CD14-positive monocyte (primary cell): ENCODE measurements around the gene RAB10. TPM values are rescaled to one million over a fixed set of nuclear protein-coding genes. Genes with fewer than 3 reads are reported as not detected.

ENCODE experiments used
- DNase-seq, 3 donors: peaks; one replicate each; pipeline ENCODE4 v3.0.0-alpha.2; 2011 to 2022
- H2AFZ ChIP-seq: 2 replicates; pipeline ENCODE4 v1.6.0; 2012; ENCODE audit warnings: mild to moderate bottlenecking, low read depth, low read length, inconsistent platforms; ENCODE audit not compliant: insufficient read depth, poor library complexity, severe bottlenecking
- H3K27ac ChIP-seq, 2 donors: 1 replicate in 1 of 2; 2 replicates in 1 of 2; pipeline ENCODE4 v1.5.1; 2012 to 2013; ENCODE audit warnings: low read length in 2 of 2, control low read depth in 1 of 2, inconsistent platforms in 1 of 2, low read depth in 1 of 2, mild to moderate bottlenecking in 1 of 2
- H3K27me3 ChIP-seq, 2 donors: one replicate each; pipeline versions ENCODE4 v1.6.0 to v1.6.1; 2011 to 2013; ENCODE audit warnings: low read length in 2 of 2; ENCODE audit not compliant: control insufficient read depth in 2 of 2, insufficient read depth in 2 of 2
- H3K36me3 ChIP-seq, 2 donors: replicated peaks in 1 of 2; 1 replicate in 1 of 2; 2 replicates in 1 of 2; pipeline versions ENCODE4 v1.5.1 to v1.6.1; 2012 to 2013; ENCODE audit warnings: low read length in 2 of 2, control low read depth in 1 of 2, inconsistent platforms in 1 of 2, mild to moderate bottlenecking in 1 of 2; ENCODE audit not compliant: insufficient read depth in 2 of 2, control insufficient read depth in 1 of 2
- H3K4me1 ChIP-seq, 2 donors: 1 replicate in 1 of 2; 2 replicates in 1 of 2; pipeline versions ENCODE4 v1.5.1 to v1.6.1; 2012 to 2013; ENCODE audit warnings: low read length in 2 of 2, control low read depth in 1 of 2, inconsistent platforms in 1 of 2, mild to moderate bottlenecking in 1 of 2, moderate library complexity in 1 of 2; ENCODE audit not compliant: insufficient read depth in 2 of 2, control insufficient read depth in 1 of 2
- H3K4me2 ChIP-seq: replicated peaks from 2 replicates; pipeline ENCODE3; 2012; ENCODE audit warnings: low read length, moderate library complexity, mild to moderate bottlenecking; ENCODE audit not compliant: poor library complexity, severe bottlenecking; ENCODE audit errors: extremely low read depth
- H3K4me3 ChIP-seq, 3 experiments: fragments of 200-600 bp in 1 of 3; sonication (generic) in 1 of 3; replicated peaks in 1 of 3; 1 replicate in 2 of 3; 2 replicates in 1 of 3; pipeline ENCODE4 v1.5.1; 2011 to 2013; ENCODE audit warnings: low read length in 3 of 3, mild to moderate bottlenecking in 3 of 3, control low read depth in 2 of 3, low read depth in 2 of 3, inconsistent platforms in 1 of 3, moderate library complexity in 1 of 3
- H3K79me2 ChIP-seq: 2 replicates; pipeline ENCODE4 v1.6.0; 2012; ENCODE audit warnings: mild to moderate bottlenecking, control low read depth, inconsistent platforms, low read length, moderate library complexity; ENCODE audit not compliant: insufficient read depth
- H3K9ac ChIP-seq: 2 replicates; pipeline ENCODE4 v1.6.0; 2017; ENCODE audit warnings: low read length, mild to moderate bottlenecking; ENCODE audit not compliant: insufficient read depth, poor library complexity, severe bottlenecking
- H3K9me3 ChIP-seq, 2 donors: replicated peaks in 1 of 2; 1 replicate in 1 of 2; 2 replicates in 1 of 2; pipeline versions ENCODE4 v1.5.1 to v1.6.1; 2012 to 2013; ENCODE audit warnings: low read length in 2 of 2, control low read depth in 1 of 2; ENCODE audit not compliant: control insufficient read depth in 1 of 2, insufficient read depth in 1 of 2
- H4K20me1 ChIP-seq: 2 replicates; pipeline ENCODE4 v1.6.0; 2012; ENCODE audit warnings: mild to moderate bottlenecking, low read length, control low read depth, moderate library complexity; ENCODE audit not compliant: insufficient read depth
- H3K27ac Mint-ChIP-seq, 7 donors: one replicate each; pipeline ENCODE4 v1.8.0; 2020; ENCODE audit warnings: mild to moderate bottlenecking in 7 of 7, mixed read lengths in 7 of 7, moderate library complexity in 6 of 7, inconsistent platforms in 2 of 7
- H3K27me3 Mint-ChIP-seq, 3 donors: one replicate each; pipeline ENCODE4 v1.8.0; 2021 to 2022; ENCODE audit warnings: low read depth in 3 of 3, mild to moderate bottlenecking in 3 of 3, mixed read lengths in 3 of 3, moderate library complexity in 3 of 3, inconsistent platforms in 1 of 3
- H3K36me3 Mint-ChIP-seq, 2 donors: one replicate each; pipeline ENCODE4 v1.8.0; 2020; ENCODE audit warnings: mixed read lengths in 2 of 2, inconsistent platforms in 1 of 2, mild to moderate bottlenecking in 1 of 2
- H3K4me1 Mint-ChIP-seq: one replicate; pipeline ENCODE4 v1.8.0; 2020; ENCODE audit warnings: mild to moderate bottlenecking, mixed read lengths
- H3K4me3 Mint-ChIP-seq, 2 donors: one replicate each; pipeline ENCODE4 v1.8.0; 2020; ENCODE audit warnings: mild to moderate bottlenecking in 2 of 2, mixed read lengths in 2 of 2, moderate library complexity in 1 of 2
- H3K9me3 Mint-ChIP-seq, 7 donors: one replicate each; pipeline ENCODE4 v1.8.0; 2020 to 2022; ENCODE audit warnings: mixed read lengths in 7 of 7, mild to moderate bottlenecking in 6 of 7, moderate library complexity in 6 of 7, inconsistent platforms in 2 of 7
- WGBS: methylation state at CpG from one replicate; pipeline ENCODE4 v1.1.5; 2013; ENCODE audit warnings: missing lambda C conversion rate; ENCODE audit not compliant: insufficient coverage; 5-methylcytosine and 5-hydroxymethylcytosine counted together
- intact Hi-C, 2 donors: fragments of 100-400 bp; cut with micrococcal nuclease; formaldehyde crosslinking; loops; one replicate each; pipeline versions ENCODE4 v1.15.0 to v1.15.1; 2023
- polyA plus RNA-seq, 3 donors: library from polyadenylated mRNA; depleted of rRNA in 1 of 3; unstranded in 2 of 3; stranded (reverse) in 1 of 3; fragments of 300-500 nt in 2 of 3; fragments of >200 nt in 1 of 3; fragmentation: Illumina TruSeq in 2 of 3; gene quantifications; 1 replicate in 2 of 3; 2 replicates in 1 of 3; pipeline ENCODE4 v1.2.3, GENCODE V29; 2012 to 2021
- TF ChIP-seq, protein P1 (sequence below): fragments of 200-600 bp; IDR thresholded peaks from one replicate; pipeline ENCODE4 v1.8.0; 2022; ENCODE audit warnings: antibody characterized with exemption, mild to moderate bottlenecking

Gene RAB10
- polyA plus RNA-seq, 3 donors = 38.6 to 258 (median 202) TPM

DNA sequence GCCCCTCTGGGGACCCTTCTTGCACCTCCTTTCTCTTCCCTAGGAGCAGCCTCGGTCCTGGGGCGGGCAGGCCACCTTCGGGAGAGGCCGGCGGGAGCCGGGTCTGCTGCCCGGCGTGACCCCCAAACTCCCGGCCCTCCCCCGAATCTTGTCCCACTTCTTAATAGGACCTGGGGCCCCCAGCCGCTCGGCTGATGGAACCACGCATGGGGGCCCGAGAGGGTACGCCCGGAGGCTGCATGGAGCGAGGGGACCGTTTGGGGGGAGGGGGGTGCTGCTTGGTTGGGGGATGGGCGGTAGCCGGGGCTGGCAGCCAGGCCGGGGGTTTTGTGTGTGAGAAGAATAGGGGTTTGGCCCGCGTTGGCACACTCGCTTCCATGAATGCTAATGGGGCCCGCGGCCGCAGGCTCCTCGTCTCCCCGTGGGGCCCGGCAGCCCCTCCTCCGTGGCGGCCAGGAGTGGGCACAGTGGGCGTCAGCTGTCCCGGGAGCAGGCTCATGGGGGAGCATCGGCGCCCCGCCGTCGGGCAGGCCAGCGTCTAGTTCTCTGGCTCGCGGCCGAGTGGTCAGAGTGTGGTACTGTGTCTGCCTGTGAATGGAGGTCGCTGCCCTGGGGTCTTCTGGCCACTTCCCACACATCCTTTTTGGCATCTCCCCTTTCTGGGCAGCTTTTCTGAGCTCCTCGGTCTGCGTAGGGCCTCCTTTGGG is 140.0 kb downstream of the RAB10 start:
- Mint-ChIP-seq H3K9me3 (peaks cover 7 to 17% (median 11%) of the 10 kb centered on the region in 7 donors), H3K36me3 (peaks cover 12 to 15% of the 10 kb centered on the region in 2 donors), H3K27me3 (peaks cover 60 to 86% (median 61%) of the 10 kb centered on the region in 3 donors), H3K4me1 (peaks cover 18% of the 10 kb centered on the region), H3K27ac (no peak overlapping the region), H3K4me3 (peak overlapping the region; percentile 64 to 84)
- H2AFZ ChIP-seq = no peak overlapping the region
- no peaks in the 10 kb centered on the region for H3K36me3 ChIP-seq
- H3K9ac ChIP-seq = no peak overlapping the region
- no peak overlapping the region for H3K4me3 ChIP-seq
- H4K20me1 ChIP-seq = no peaks in the 10 kb centered on the region
- peaks cover 15 to 56% of the 10 kb centered on the region in 2 donors for H3K27me3 ChIP-seq
- intact Hi-C loops = no loop called here
- no peak overlapping the region for H3K27ac ChIP-seq
- WGBS = 23% methylated on average over 23 of the region's 46 CpGs
- H3K79me2 ChIP-seq = no peaks in the 10 kb centered on the region
- DNase-seq = no peak
- TF ChIP-seq, protein P1, sequence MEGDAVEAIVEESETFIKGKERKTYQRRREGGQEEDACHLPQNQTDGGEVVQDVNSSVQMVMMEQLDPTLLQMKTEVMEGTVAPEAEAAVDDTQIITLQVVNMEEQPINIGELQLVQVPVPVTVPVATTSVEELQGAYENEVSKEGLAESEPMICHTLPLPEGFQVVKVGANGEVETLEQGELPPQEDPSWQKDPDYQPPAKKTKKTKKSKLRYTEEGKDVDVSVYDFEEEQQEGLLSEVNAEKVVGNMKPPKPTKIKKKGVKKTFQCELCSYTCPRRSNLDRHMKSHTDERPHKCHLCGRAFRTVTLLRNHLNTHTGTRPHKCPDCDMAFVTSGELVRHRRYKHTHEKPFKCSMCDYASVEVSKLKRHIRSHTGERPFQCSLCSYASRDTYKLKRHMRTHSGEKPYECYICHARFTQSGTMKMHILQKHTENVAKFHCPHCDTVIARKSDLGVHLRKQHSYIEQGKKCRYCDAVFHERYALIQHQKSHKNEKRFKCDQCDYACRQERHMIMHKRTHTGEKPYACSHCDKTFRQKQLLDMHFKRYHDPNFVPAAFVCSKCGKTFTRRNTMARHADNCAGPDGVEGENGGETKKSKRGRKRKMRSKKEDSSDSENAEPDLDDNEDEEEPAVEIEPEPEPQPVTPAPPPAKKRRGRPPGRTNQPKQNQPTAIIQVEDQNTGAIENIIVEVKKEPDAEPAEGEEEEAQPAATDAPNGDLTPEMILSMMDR = no peak
- no peaks in the 10 kb centered on the region for H3K9me3 ChIP-seq
- peak overlapping the region; percentile 74 for H3K4me2 ChIP-seq
- H3K4me1 ChIP-seq = peaks cover 12 to 19% of the 10 kb centered on the region in 2 donors

DNA sequence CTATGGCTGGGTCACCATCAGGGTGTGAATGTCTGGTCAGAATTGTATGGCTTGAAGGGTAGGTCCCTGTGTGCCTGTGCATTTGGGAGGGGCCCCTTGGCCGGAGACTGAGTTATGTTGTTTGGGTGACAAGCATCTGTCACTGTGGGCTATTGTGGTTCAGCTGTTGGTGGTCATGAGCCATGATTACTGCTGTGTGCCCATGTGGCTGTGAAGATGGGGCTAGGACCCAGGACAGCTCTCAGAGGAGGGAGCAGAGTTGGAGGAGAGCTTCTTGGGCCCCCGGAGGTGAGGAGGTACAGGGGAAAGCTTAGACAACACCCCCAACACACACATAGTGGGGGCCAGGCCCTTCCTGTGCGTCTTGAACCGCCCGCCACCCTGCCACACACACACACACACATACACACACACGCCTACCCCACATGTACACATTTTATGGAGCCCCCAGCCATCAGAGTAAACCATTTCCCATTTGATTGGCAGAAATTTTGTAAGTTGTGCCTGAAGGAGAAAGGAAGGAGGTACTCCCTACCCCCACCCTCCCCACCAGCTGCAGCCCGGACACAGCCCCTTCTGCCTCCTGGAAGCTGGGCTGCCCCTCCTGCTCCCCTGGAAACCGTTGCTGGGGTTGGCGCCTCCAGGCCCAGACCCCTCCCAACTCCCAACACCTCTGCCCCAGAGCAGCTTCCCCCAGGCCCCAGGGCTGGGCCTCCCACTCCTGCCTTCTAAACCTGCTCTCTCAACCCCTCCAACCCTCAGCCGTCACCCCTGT is 141.0 kb downstream of the RAB10 start:
- Histone ChIP-seq H3K79me2 (no peaks in the 10 kb centered on the region), H3K9me3 (no peaks in the 10 kb centered on the region), H3K9ac (no peak overlapping the region), H3K27me3 (peaks cover 15 to 63% of the 10 kb centered on the region in 2 donors), H3K4me2 (no peak overlapping the region), H4K20me1 (no peaks in the 10 kb centered on the region), H2AFZ (no peak overlapping the region), H3K27ac (no peak overlapping the region), H3K36me3 (no peaks in the 10 kb centered on the region), H3K4me3 (no peak overlapping the region), H3K4me1 (peaks cover 19 to 26% of the 10 kb centered on the region in 2 donors)
- no peak for DNase-seq
- Mint-ChIP-seq H3K4me1 (peaks cover 25% of the 10 kb centered on the region), H3K9me3 (peaks cover 7 to 17% (median 11%) of the 10 kb centered on the region in 7 donors), H3K36me3 (peaks cover 15% of the 10 kb centered on the region in 2 donors), H3K27ac (no peak overlapping the region), H3K4me3 (peak overlapping the region in 1 of 2 donors; percentile 76), H3K27me3 (peaks cover 62 to 89% (median 67%) of the 10 kb centered on the region in 3 donors)
- TF ChIP-seq, protein P1 = no peak
- intact Hi-C loops = no loop called here
- WGBS = 69% methylated on average over 1 of the region's 10 CpGs
